WTC11 (cell line): ENCODE data around the gene EVA1C. TPM values are rescaled to one million over a fixed set of nuclear protein-coding genes. Genes with fewer than 3 reads are reported as not detected.

Experiments used
- ATAC-seq: fragments of 200-7000 bp; cut with Tn5 transposase; 2 replicates; pipeline ENCODE4 v1.10.0; 2021; ENCODE audit warnings: mild to moderate bottlenecking, moderate library complexity
- CTCF ChIA-PET: fragments of 300-600 bp; sonication (Branson Sonifier 250); formaldehyde crosslinking; loops from one replicate; lab custom pipeline; 2021; ENCODE audit warnings: antibody characterized with exemption; lab: Charles Lee
- POLR2A ChIA-PET: fragments of 350-600 bp; sonication (Branson Sonifier 250); formaldehyde crosslinking; loops from one replicate; lab custom pipeline; 2021; ENCODE audit warnings: antibody characterized with exemption; lab: Charles Lee
- DNase-seq: peaks from one replicate; pipeline ENCODE4 v3.0.0; 2021; ENCODE audit warnings: low spot score
- H3K27ac Mint-ChIP-seq: 2 replicates; pipeline ENCODE4 v1.8.0; 2021; ENCODE audit warnings: mixed read lengths
- H3K27me3 Mint-ChIP-seq: 2 replicates; pipeline ENCODE4 v1.8.0; 2021; ENCODE audit warnings: low read depth, mild to moderate bottlenecking, moderate library complexity, mixed read lengths
- H3K36me3 Mint-ChIP-seq: 2 replicates; pipeline ENCODE4 v1.8.0; 2021; ENCODE audit warnings: mixed read lengths
- H3K4me1 Mint-ChIP-seq: 2 replicates; pipeline ENCODE4 v1.8.0; 2022; ENCODE audit warnings: mixed read lengths
- H3K4me3 Mint-ChIP-seq: 2 replicates; pipeline ENCODE4 v1.8.0; 2021; ENCODE audit warnings: mild to moderate bottlenecking, moderate library complexity, mixed read lengths
- H3K9me3 Mint-ChIP-seq: 2 replicates; pipeline ENCODE4 v1.8.0; 2021; ENCODE audit warnings: mixed read lengths
- ESRRA ChIP-seq: sonication (generic); formaldehyde crosslinking; IDR thresholded peaks from 2 replicates; pipeline ENCODE4 v1.8.1; 2022; ENCODE audit warnings: mild to moderate bottlenecking, missing genetic modification reagents, borderline replicate concordance
- ETV6 ChIP-seq: sonication (generic); formaldehyde crosslinking; IDR thresholded peaks from 2 replicates; pipeline ENCODE4 v1.8.1; 2022; ENCODE audit warnings: mild to moderate bottlenecking, missing genetic modification reagents
- FOXK1 ChIP-seq: sonication (generic); formaldehyde crosslinking; IDR thresholded peaks from 2 replicates; pipeline ENCODE4 v1.8.0; 2022; ENCODE audit warnings: mild to moderate bottlenecking, moderate library complexity, missing genetic modification reagents
- GABPB1 ChIP-seq: sonication (generic); formaldehyde crosslinking; IDR thresholded peaks from 2 replicates; pipeline ENCODE4 v1.8.1; 2023; ENCODE audit warnings: mild to moderate bottlenecking, missing genetic modification reagents
- JUN ChIP-seq: sonication (generic); formaldehyde crosslinking; IDR thresholded peaks from 2 replicates; pipeline ENCODE4 v1.8.0; 2023; ENCODE audit warnings: mild to moderate bottlenecking, missing genetic modification reagents
- TEAD1 ChIP-seq: sonication (generic); formaldehyde crosslinking; IDR thresholded peaks from 2 replicates; pipeline ENCODE4 v1.8.0; 2022; ENCODE audit warnings: mild to moderate bottlenecking, missing genetic modification reagents
- TEAD4 ChIP-seq: sonication (generic); formaldehyde crosslinking; IDR thresholded peaks from 2 replicates; pipeline ENCODE4 v1.8.0; 2022; ENCODE audit warnings: mild to moderate bottlenecking, missing genetic modification reagents
- ZNF219 ChIP-seq: sonication (generic); formaldehyde crosslinking; IDR thresholded peaks from 2 replicates; pipeline ENCODE4 v1.8.0; 2023; ENCODE audit warnings: missing genetic modification reagents, mild to moderate bottlenecking, borderline replicate concordance
- ZNF423 ChIP-seq: fragments of 250-450 bp; sonication (Bioruptor Pico); IDR thresholded peaks from 2 replicates; pipeline ENCODE4 v2.1.2; 2022; ENCODE audit warnings: mild to moderate bottlenecking, moderate library complexity
- total RNA-seq: library from RNA; stranded (reverse); gene quantifications from 3 replicates; pipeline ENCODE4 v1.2.3, GENCODE V29; 2021
- TF ChIP-seq, protein P1 (sequence below): sonication (generic); formaldehyde crosslinking; IDR thresholded peaks from 2 replicates; pipeline ENCODE4 v1.8.0; 2022; ENCODE audit warnings: mild to moderate bottlenecking, missing genetic modification reagents
- TF ChIP-seq, protein P2 (sequence below): sonication (generic); formaldehyde crosslinking; conservative IDR thresholded peaks from 2 replicates; pipeline ENCODE4 v1.8.1; 2023; ENCODE audit warnings: mild to moderate bottlenecking, low read depth, missing genetic modification reagents, moderate library complexity
- TF ChIP-seq, protein P3 (sequence below): sonication (generic); formaldehyde crosslinking; IDR thresholded peaks from 2 replicates; pipeline ENCODE4 v1.8.0; 2022; ENCODE audit warnings: mild to moderate bottlenecking, missing genetic modification reagents
- TF ChIP-seq, protein P4 (sequence below): fragments of 250-450 bp; sonication (Bioruptor Pico); IDR thresholded peaks from 2 replicates; pipeline ENCODE4 v2.1.2; 2022; ENCODE audit warnings: mild to moderate bottlenecking, moderate library complexity
- TF ChIP-seq, protein P5 (sequence below): sonication (generic); formaldehyde crosslinking; IDR thresholded peaks from 2 replicates; pipeline ENCODE4 v1.8.0; 2022; ENCODE audit warnings: mild to moderate bottlenecking, missing genetic modification reagents
- TF ChIP-seq, protein P6 (sequence below): sonication (generic); formaldehyde crosslinking; IDR thresholded peaks from 2 replicates; pipeline ENCODE4 v1.8.0; 2022; ENCODE audit warnings: missing genetic modification reagents
- TF ChIP-seq, protein P7 (sequence below): sonication (generic); formaldehyde crosslinking; IDR thresholded peaks from 2 replicates; pipeline ENCODE4 v1.8.1; 2023; ENCODE audit warnings: mild to moderate bottlenecking, missing genetic modification reagents

Gene EVA1C
- total RNA-seq, 1 experiment from 2014 or later, result 3.1 TPM

DNA sequence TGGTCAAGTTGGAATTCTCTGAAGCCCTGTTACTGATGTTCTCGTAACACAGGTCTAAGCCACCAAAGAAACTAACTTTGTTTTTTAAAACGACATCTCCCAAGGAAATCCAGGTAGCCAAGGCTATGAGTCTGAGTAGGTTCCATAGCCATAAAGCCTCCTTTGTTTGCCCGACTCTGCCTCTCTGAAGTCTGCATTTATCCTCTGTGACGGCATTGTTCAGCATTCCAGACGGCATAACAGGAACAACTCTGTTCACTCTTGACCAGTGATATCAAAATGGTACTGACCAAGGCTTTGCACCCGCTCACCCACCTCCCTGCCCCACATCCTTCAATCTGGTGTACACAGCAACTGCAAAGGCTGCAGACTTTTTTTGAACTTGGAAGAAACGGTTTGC lies 34.5 kb upstream of the EVA1C start (continued):
- TF ChIP-seq FOXK1 (CRISPR knock-in tag) (no peak), TEAD4 (no peak)
- TF ChIP-seq, protein P1, sequence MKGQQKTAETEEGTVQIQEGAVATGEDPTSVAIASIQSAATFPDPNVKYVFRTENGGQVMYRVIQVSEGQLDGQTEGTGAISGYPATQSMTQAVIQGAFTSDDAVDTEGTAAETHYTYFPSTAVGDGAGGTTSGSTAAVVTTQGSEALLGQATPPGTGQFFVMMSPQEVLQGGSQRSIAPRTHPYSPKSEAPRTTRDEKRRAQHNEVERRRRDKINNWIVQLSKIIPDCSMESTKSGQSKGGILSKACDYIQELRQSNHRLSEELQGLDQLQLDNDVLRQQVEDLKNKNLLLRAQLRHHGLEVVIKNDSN, result no peak

DNA sequence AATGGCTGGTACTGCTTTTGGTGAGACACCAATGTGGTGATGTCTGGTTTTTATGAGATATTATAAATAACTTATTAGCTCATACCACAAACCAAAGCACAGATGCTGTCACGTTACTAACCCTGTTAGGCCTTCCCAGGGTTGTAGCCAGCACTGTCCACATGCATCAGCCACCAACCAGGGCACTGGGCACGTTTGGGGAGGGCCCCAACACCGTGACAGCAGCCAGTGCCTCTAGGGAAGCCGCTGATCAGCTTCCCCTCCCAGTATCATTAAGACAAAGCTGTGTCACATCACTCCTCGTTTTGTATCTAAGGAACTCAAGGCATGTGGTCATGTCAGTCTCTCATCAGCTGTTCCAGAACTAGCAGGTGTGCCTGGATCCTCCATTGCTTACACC lies 33.5 kb upstream of the EVA1C start:
- ChIA-PET POLR2A (no interaction called here), CTCF (no interaction called here)
- H3K4me1 Mint-ChIP-seq, result no peaks in the 10 kb centered on the region
- TF ChIP-seq TEAD1 (CRISPR knock-in tag) (no peak), ZNF219 (no peak), GABPB1 (CRISPR knock-in tag) (no peak)
- TF ChIP-seq, protein P2, sequence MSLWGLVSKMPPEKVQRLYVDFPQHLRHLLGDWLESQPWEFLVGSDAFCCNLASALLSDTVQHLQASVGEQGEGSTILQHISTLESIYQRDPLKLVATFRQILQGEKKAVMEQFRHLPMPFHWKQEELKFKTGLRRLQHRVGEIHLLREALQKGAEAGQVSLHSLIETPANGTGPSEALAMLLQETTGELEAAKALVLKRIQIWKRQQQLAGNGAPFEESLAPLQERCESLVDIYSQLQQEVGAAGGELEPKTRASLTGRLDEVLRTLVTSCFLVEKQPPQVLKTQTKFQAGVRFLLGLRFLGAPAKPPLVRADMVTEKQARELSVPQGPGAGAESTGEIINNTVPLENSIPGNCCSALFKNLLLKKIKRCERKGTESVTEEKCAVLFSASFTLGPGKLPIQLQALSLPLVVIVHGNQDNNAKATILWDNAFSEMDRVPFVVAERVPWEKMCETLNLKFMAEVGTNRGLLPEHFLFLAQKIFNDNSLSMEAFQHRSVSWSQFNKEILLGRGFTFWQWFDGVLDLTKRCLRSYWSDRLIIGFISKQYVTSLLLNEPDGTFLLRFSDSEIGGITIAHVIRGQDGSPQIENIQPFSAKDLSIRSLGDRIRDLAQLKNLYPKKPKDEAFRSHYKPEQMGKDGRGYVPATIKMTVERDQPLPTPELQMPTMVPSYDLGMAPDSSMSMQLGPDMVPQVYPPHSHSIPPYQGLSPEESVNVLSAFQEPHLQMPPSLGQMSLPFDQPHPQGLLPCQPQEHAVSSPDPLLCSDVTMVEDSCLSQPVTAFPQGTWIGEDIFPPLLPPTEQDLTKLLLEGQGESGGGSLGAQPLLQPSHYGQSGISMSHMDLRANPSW, result no peak
- TF ChIP-seq, protein P3, sequence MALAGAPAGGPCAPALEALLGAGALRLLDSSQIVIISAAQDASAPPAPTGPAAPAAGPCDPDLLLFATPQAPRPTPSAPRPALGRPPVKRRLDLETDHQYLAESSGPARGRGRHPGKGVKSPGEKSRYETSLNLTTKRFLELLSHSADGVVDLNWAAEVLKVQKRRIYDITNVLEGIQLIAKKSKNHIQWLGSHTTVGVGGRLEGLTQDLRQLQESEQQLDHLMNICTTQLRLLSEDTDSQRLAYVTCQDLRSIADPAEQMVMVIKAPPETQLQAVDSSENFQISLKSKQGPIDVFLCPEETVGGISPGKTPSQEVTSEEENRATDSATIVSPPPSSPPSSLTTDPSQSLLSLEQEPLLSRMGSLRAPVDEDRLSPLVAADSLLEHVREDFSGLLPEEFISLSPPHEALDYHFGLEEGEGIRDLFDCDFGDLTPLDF (CRISPR knock-in tag), result no peak
- TF ChIP-seq, protein P4, sequence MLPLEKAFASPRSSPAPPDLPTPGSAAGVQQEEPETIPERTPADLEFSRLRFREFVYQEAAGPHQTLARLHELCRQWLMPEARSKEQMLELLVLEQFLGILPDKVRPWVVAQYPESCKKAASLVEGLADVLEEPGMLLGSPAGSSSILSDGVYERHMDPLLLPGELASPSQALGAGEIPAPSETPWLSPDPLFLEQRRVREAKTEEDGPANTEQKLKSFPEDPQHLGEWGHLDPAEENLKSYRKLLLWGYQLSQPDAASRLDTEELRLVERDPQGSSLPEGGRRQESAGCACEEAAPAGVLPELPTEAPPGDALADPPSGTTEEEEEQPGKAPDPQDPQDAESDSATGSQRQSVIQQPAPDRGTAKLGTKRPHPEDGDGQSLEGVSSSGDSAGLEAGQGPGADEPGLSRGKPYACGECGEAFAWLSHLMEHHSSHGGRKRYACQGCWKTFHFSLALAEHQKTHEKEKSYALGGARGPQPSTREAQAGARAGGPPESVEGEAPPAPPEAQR, result no peak
- no peak overlapping the region for H3K27ac Mint-ChIP-seq
- no peak overlapping the region for H3K4me3 Mint-ChIP-seq
- ATAC-seq, result no peak
- H3K9me3 Mint-ChIP-seq, result no peaks in the 10 kb centered on the region
- peaks cover 74% of the 10 kb centered on the region for H3K36me3 Mint-ChIP-seq
- no peak for DNase-seq
- no peaks in the 10 kb centered on the region for H3K27me3 Mint-ChIP-seq

DNA sequence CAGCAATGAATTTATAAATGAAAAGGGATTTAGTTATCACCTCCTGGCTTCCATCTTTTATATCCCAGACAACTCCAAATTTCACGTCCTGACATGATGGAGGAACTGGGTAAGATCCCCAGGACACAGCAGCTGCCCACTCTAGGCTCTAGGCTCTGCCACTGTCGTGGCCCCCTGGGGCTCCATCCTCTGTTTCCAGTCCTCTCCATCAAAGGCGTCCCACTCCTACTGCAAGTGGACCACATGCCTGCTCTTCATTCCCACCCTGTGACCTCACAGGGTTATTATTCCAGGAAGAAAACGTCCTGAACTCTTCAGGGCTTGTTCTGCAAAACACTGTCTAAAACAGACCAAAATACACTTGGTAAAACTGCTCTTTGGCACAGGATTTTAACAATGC lies 31.6 kb upstream of the EVA1C start:
- peaks cover 90% of the 10 kb centered on the region for H3K36me3 Mint-ChIP-seq
- H3K9me3 Mint-ChIP-seq, result no peaks in the 10 kb centered on the region
- POLR2A ChIA-PET, result no interaction called here
- TF ChIP-seq ETV6 (CRISPR knock-in tag), result no peak
- TF ChIP-seq ESRRA (CRISPR knock-in tag), result no peak
- TF ChIP-seq ZNF219, result no peak
- TF ChIP-seq JUN (CRISPR knock-in tag), result no peak
- TF ChIP-seq FOXK1 (CRISPR knock-in tag), result no peak
- TF ChIP-seq, protein P4, result no peak
- TF ChIP-seq, protein P5, sequence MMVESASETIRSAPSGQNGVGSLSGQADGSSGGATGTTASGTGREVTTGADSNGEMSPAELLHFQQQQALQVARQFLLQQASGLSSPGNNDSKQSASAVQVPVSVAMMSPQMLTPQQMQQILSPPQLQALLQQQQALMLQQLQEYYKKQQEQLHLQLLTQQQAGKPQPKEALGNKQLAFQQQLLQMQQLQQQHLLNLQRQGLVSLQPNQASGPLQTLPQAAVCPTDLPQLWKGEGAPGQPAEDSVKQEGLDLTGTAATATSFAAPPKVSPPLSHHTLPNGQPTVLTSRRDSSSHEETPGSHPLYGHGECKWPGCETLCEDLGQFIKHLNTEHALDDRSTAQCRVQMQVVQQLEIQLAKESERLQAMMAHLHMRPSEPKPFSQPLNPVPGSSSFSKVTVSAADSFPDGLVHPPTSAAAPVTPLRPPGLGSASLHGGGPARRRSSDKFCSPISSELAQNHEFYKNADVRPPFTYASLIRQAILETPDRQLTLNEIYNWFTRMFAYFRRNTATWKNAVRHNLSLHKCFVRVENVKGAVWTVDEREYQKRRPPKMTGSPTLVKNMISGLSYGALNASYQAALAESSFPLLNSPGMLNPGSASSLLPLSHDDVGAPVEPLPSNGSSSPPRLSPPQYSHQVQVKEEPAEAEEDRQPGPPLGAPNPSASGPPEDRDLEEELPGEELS (CRISPR knock-in tag), result no peak
- TF ChIP-seq ZNF423 (CRISPR knock-in tag), result no peak
- TF ChIP-seq, protein P6, sequence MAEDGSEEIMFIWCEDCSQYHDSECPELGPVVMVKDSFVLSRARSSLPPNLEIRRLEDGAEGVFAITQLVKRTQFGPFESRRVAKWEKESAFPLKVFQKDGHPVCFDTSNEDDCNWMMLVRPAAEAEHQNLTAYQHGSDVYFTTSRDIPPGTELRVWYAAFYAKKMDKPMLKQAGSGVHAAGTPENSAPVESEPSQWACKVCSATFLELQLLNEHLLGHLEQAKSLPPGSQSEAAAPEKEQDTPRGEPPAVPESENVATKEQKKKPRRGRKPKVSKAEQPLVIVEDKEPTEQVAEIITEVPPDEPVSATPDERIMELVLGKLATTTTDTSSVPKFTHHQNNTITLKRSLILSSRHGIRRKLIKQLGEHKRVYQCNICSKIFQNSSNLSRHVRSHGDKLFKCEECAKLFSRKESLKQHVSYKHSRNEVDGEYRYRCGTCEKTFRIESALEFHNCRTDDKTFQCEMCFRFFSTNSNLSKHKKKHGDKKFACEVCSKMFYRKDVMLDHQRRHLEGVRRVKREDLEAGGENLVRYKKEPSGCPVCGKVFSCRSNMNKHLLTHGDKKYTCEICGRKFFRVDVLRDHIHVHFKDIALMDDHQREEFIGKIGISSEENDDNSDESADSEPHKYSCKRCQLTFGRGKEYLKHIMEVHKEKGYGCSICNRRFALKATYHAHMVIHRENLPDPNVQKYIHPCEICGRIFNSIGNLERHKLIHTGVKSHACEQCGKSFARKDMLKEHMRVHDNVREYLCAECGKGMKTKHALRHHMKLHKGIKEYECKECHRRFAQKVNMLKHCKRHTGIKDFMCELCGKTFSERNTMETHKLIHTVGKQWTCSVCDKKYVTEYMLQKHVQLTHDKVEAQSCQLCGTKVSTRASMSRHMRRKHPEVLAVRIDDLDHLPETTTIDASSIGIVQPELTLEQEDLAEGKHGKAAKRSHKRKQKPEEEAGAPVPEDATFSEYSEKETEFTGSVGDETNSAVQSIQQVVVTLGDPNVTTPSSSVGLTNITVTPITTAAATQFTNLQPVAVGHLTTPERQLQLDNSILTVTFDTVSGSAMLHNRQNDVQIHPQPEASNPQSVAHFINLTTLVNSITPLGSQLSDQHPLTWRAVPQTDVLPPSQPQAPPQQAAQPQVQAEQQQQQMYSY (CRISPR knock-in tag), result no peak
- TF ChIP-seq, protein P7, sequence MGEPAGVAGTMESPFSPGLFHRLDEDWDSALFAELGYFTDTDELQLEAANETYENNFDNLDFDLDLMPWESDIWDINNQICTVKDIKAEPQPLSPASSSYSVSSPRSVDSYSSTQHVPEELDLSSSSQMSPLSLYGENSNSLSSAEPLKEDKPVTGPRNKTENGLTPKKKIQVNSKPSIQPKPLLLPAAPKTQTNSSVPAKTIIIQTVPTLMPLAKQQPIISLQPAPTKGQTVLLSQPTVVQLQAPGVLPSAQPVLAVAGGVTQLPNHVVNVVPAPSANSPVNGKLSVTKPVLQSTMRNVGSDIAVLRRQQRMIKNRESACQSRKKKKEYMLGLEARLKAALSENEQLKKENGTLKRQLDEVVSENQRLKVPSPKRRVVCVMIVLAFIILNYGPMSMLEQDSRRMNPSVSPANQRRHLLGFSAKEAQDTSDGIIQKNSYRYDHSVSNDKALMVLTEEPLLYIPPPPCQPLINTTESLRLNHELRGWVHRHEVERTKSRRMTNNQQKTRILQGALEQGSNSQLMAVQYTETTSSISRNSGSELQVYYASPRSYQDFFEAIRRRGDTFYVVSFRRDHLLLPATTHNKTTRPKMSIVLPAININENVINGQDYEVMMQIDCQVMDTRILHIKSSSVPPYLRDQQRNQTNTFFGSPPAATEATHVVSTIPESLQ, result no peak

More for the DNA sequence above, 31.6 kb upstream of the EVA1C start:
- Mint-ChIP-seq H3K4me3 (no peak overlapping the region), H3K27me3 (no peaks in the 10 kb centered on the region), H3K27ac (no peak overlapping the region), H3K4me1 (no peaks in the 10 kb centered on the region)
- DNase-seq, result no peak
- ATAC-seq, result no peak
- CTCF ChIA-PET, result no interaction called here
